Measurements from ENCODE around the gene GSG1L.

GSG1L gene

DNA sequence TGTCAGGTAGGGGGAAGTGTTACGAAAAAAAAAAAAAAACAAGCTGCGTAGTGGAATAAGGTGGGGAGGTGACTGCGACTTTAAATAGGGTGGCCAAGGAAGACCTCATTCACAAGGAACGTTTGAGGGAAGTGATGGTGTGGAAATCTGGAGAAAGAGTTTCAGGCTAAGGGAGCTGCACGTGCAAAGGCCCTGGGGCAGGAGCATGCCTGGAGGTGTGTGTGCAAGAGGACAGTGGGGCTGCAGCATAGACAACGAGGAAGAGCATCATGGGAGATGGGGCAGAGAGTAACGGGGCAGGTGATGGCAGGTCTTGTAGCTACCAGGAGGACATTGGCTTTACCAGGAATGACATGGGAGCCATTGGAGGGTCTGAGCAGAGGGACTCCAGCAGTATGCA, 12.0 kb downstream of the GSG1L start:
- H3K27me3 ChIP-seq (ENCODE audit: low read length) = no peaks in the 10 kb centered on the region
- no peaks in the 10 kb centered on the region for H3F3A ChIP-seq (ENCODE audit: insufficient read depth)
- no peaks in the 10 kb centered on the region for H3K36me3 ChIP-seq (ENCODE audit: low read length)
- no peak overlapping the region for H2AFZ ChIP-seq (ENCODE audit: low read depth, low read length, severe bottlenecking)
- H3K9me3 ChIP-seq (ENCODE audit: insufficient read depth, low read length) = no peaks in the 10 kb centered on the region
- H3K79me2 ChIP-seq (ENCODE audit: insufficient read depth, low read length) = no peaks in the 10 kb centered on the region
- no peaks in the 10 kb centered on the region for H3K9me2 ChIP-seq (replicated peaks; ENCODE audit: insufficient read depth, low read length)
- no peak for TF ChIP-seq EZH2phosphoT487 (conservative IDR thresholded peaks at IDR 0.05; ENCODE audit: low read length)
- TF ChIP-seq, protein P1, sequence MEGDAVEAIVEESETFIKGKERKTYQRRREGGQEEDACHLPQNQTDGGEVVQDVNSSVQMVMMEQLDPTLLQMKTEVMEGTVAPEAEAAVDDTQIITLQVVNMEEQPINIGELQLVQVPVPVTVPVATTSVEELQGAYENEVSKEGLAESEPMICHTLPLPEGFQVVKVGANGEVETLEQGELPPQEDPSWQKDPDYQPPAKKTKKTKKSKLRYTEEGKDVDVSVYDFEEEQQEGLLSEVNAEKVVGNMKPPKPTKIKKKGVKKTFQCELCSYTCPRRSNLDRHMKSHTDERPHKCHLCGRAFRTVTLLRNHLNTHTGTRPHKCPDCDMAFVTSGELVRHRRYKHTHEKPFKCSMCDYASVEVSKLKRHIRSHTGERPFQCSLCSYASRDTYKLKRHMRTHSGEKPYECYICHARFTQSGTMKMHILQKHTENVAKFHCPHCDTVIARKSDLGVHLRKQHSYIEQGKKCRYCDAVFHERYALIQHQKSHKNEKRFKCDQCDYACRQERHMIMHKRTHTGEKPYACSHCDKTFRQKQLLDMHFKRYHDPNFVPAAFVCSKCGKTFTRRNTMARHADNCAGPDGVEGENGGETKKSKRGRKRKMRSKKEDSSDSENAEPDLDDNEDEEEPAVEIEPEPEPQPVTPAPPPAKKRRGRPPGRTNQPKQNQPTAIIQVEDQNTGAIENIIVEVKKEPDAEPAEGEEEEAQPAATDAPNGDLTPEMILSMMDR (IDR thresholded peaks at IDR 0.05; ENCODE audit: insufficient read depth, low read length, poor library complexity, severe bottlenecking) = no peak
- H3K9ac ChIP-seq (ENCODE audit: low read length) = no peak overlapping the region
- no peaks in the 10 kb centered on the region for H4K20me1 ChIP-seq (ENCODE audit: low read depth, low read length)
- no peak overlapping the region for H3K4me3 ChIP-seq (ENCODE audit: insufficient read depth, low read length, poor library complexity, severe bottlenecking)
- H3K27ac ChIP-seq (ENCODE audit: low read depth, low read length) = no peak overlapping the region
- no peak overlapping the region for H3K4me2 ChIP-seq (ENCODE audit: low read depth, low read length, poor library complexity, severe bottlenecking)

DNA sequence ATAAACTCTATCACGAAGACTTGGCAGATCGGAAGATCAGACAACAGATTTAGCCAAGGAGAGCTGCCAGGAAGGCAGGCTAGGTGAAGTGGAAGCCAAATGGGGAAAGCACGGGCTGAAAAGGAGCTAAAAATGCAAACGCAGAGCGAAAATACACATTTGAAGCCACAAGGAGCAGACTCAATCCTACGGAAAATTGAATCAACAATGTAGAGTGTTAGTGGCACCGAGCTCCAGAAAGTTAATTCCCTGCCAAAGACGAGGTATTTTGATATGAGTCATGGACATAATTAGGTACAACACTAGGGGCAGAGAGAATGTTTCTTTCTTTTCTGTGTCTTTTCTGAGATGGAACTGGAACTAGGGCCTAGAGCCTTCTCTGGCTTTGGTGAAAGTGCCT, 20.7 kb downstream of the GSG1L start:
- no peak overlapping the region for H3K4me2 ChIP-seq (ENCODE audit: low read depth, low read length, poor library complexity, severe bottlenecking)
- no peaks in the 10 kb centered on the region for H3K9me3 ChIP-seq (ENCODE audit: insufficient read depth, low read length)
- H3F3A ChIP-seq (ENCODE audit: insufficient read depth) = no peaks in the 10 kb centered on the region
- no peak overlapping the region for H2AFZ ChIP-seq (ENCODE audit: low read depth, low read length, severe bottlenecking)
- no peaks in the 10 kb centered on the region for H3K36me3 ChIP-seq (ENCODE audit: low read length)
- no peak overlapping the region for H3K4me3 ChIP-seq (ENCODE audit: insufficient read depth, low read length, poor library complexity, severe bottlenecking)
- H4K20me1 ChIP-seq (ENCODE audit: low read depth, low read length) = no peaks in the 10 kb centered on the region
- TF ChIP-seq, protein P1 (IDR thresholded peaks at IDR 0.05; ENCODE audit: insufficient read depth, low read length, poor library complexity, severe bottlenecking) = no peak
- no peak for TF ChIP-seq EZH2phosphoT487 (conservative IDR thresholded peaks at IDR 0.05; ENCODE audit: low read length)
- no peak overlapping the region for H3K27ac ChIP-seq (ENCODE audit: low read depth, low read length)
- no peaks in the 10 kb centered on the region for H3K79me2 ChIP-seq (ENCODE audit: insufficient read depth, low read length)
- no peak overlapping the region for H3K9ac ChIP-seq (ENCODE audit: low read length)
- H3K9me2 ChIP-seq (replicated peaks; ENCODE audit: insufficient read depth, low read length) = no peaks in the 10 kb centered on the region
- H3K27me3 ChIP-seq (ENCODE audit: low read length) = no peaks in the 10 kb centered on the region

DNA sequence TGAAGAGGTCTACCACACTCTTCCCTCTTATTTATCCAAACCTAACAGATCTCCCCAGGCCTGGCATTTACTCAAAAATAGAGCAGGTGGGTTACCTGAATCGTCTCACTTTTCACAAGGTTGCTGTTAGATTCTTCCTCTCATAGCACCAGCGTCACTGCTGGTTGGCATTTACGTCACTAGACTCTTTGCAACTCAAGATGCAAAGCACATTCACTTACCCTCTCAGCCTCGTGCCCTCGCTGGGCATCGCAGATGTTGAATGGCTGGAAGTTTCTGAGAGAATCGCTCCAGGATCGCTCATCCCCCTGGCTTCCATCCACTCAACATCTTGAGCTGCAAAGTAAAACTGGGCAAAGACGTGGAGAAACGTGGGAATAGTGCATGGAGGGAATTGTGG, 21.9 kb downstream of the GSG1L start:
- Histone ChIP-seq H3K27ac (ENCODE audit: low read depth, low read length) (no peak overlapping the region), H2AFZ (ENCODE audit: low read depth, low read length, severe bottlenecking) (no peak overlapping the region), H3K79me2 (ENCODE audit: insufficient read depth, low read length) (no peaks in the 10 kb centered on the region), H3K9me2 (replicated peaks; ENCODE audit: insufficient read depth, low read length) (no peaks in the 10 kb centered on the region), H3K4me2 (ENCODE audit: low read depth, low read length, poor library complexity, severe bottlenecking) (no peak overlapping the region), H4K20me1 (ENCODE audit: low read depth, low read length) (no peaks in the 10 kb centered on the region), H3K36me3 (ENCODE audit: low read length) (no peaks in the 10 kb centered on the region), H3K4me3 (ENCODE audit: insufficient read depth, low read length, poor library complexity, severe bottlenecking) (no peak overlapping the region), H3K9me3 (ENCODE audit: insufficient read depth, low read length) (no peaks in the 10 kb centered on the region), H3K9ac (ENCODE audit: low read length) (no peak overlapping the region), H3F3A (ENCODE audit: insufficient read depth) (no peaks in the 10 kb centered on the region), H3K27me3 (ENCODE audit: low read length) (no peaks in the 10 kb centered on the region)
- TF ChIP-seq EZH2phosphoT487 (conservative IDR thresholded peaks at IDR 0.05; ENCODE audit: low read length) = no peak
- TF ChIP-seq, protein P1 (IDR thresholded peaks at IDR 0.05; ENCODE audit: insufficient read depth, low read length, poor library complexity, severe bottlenecking) = no peak
